GM18520 (cell line): ENCODE results near the gene RPS6KA1.
"Not testable (repeated sequence)": the region's sequence is repeated elsewhere in the genome, so short reads cannot be mapped to it uniquely, and the experiment has no call there.

Source experiments
- ATAC-seq: cut with Tn5 transposase; IDR thresholded peaks from one replicate; pipeline ENCODE4 v1.9.1; 2021; ENCODE audit not compliant: unreplicated experiment

Gene RPS6KA1

DNA sequence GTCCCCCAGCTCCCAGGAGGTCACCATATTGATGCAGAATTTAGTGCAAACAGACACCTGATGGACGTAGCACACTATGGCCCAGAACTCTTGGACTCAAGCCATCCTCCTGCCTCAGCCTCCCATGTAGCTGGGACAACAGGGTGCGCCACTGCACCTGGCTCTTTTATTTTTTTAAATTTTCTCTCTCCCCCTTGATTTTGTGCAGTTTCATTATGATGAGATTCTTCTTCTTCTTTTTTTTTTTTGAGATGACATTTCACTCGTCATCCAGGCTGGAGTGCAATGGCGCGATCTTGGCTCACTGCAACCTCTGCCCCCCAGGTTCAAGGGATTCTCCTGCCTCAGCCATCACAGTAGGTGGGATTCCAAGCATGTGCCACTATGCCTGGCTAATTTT lies 63.8 kb downstream of the RPS6KA1 start:
- no peak for ATAC-seq

DNA sequence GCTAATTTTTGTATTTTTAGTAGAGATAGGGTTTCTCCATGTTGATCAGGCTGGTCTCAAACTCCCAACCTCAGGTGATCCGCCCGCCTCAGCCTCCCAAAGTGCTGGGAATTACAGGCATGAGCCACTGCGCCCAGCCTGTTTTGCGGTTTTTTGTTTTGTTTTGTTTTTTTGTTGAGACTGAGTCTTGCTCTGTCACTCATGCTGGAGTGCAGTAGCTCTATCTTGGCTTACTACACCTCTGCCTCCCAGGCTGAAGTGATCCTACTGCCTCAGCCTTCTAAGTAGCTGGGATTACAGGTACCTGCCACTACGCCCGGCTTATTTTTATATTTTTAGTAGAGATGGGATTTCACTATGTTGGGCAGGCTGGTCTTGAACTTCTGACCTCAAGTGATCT lies 65.0 kb downstream of the RPS6KA1 start:
- not testable (repeated sequence) for ATAC-seq

DNA sequence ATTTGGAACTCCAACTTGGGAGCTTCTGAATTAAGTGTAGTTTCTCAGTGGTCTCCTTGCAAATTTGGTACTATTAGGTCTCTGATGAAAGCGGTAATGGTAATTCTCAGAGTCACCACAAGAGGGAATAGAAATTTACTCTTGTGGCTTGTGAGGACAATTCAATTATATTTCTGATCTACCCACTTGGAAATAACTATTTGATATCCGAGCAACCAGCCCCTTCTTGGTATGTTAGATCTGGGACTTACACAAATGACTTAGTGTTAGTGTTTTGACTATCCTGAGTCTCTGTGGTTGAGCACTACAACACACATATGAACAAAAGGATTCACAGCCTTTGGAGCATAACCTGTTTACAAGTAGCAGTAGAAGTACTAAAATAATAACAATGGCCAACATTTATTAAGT lies 68.1 kb downstream of the RPS6KA1 start:
- ATAC-seq = no peak

DNA sequence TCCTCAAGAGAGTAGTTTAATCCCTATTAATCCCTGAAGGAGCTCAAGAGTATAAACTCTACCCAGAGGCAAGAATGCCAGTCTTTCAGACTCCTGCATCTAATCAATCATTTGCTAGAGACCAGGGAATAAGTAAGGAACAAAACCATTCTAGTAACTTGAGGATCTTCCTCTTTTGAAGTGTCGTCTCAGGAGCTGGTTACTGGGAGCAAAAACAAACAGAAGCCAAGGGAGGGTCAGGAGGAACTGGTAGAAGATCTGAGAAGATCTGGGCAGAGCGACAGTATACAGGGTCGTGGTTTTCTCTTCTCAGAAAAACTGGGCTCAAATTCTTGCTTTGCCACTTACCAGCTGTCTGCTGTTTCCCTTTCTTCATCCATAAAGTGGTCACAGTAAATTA lies 69.3 kb downstream of the RPS6KA1 start:
- ATAC-seq = no peak

DNA sequence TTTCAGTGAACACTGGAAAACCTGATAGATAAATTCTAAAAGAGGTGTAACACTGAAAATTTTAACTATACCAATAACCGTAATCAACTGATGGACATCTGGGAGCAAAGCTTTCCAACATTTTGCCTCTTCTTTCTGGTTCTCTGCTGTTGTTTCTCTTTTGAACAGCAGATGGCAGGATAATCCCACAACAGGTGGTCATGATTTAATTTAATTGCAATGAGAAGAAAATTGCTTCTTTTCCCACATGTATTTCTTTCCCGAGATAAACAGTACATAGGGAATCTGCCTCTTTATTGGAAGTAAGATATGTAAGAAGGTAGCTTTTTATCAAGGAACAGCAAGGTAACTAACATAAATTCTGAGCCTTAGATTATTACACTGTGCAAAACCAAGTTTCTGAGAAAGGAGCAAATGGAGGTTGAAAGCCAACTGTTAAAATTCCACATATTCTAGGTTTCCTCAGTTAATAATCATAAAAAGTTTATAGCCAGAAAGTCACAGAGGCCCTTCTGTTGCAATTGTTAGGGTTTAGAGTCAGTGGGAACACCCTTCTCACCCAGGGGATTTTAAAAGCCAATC lies 72.9 kb downstream of the RPS6KA1 start:
- ATAC-seq = no peak

DNA sequence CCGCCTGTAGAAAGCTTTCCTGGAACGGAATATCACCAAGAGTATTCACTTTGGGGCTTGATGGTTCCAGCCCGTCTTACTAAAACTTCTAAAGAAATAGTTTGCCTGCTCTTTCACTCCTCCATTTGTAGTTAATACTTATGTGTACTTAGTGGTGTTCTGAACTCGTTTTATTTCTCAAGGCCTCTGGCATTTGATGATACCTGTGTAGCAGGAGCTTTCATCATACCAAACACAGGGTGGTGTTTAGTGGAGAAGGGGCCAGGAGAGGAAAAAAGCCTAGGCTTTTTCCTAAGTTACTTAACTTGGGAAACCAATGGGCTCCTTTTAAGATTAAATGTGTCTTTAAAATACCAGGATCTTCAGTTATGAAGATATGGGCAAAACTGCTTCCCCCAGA lies 74.3 kb downstream of the RPS6KA1 start:
- ATAC-seq = no peak

DNA sequence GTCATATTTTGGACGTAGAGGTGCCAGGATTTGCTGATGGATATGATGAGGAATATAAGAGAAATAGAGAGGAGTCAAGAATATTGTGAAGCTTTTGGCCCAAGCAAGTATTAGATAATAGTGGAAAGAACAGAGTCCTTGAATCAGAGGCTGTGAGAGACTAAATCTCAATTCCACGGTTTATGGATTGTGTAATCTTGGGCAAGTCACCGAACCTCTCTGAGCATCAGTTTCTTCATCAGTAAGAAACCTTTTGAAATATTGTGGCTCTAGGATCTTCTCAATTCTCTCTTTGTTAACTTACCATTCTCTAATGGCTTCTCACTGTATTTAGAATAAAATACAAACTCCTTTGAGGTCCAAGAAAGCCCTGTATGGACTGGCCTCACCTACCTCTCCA lies 77.6 kb downstream of the RPS6KA1 start:
- ATAC-seq = no peak

DNA sequence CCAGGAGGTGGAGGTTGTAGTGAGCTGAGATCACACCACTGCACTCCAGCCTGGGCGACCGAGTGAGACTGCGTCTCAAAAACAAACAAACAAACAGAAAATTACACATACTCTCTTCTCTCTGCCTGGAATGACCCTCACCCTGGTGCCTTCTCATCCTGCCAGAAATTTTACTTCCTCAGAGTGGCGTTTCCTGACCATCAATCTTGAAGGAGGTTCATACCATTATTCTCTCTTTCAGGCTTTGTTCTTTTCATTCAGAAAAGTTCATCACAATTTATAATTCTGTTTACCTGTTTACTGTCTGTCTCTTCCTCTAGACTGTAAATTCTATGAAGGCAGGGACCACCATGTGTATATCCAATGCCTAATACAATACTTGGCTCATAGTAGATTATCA lies 79.3 kb downstream of the RPS6KA1 start:
- no peak for ATAC-seq

DNA sequence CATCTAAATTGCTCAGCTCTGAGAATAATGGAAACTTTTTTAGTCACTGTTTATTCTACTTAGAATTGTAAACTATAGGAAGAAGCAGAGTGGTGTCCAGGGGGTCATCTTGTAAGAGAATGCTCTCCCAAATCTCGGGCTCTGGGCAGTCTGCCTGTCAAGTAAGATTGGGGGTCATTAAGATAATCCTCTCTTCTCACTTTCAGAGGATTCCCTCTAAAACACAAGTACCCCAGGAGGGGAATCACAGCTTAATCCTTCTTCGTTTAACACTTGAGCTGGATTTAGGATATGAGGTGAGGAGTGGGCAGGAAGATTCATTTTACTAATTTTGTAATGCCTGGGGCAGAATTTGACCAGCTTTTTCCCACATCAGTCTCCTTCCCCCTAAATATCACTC lies 81.2 kb downstream of the RPS6KA1 start:
- ATAC-seq = no peak

DNA sequence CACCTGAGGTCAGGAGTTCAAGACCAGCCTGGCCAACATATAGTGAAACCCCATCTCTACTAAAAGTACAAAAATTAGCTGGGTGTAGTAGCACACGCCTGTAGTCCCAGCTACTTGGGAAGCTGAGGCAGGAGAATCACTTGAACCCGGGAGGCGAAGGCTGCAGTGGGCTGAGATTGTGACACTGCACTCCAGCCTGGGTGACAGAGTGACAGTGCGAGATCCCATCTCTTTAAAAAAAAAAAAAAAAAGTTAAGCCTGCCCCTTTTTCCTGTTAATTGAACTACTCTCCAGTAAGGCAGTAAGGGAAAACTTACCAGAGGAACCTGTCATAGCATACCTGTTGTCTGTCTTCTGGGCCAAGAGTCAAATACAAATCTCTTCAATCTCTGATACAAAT lies 83.1 kb downstream of the RPS6KA1 start:
- not testable (repeated sequence) for ATAC-seq

DNA sequence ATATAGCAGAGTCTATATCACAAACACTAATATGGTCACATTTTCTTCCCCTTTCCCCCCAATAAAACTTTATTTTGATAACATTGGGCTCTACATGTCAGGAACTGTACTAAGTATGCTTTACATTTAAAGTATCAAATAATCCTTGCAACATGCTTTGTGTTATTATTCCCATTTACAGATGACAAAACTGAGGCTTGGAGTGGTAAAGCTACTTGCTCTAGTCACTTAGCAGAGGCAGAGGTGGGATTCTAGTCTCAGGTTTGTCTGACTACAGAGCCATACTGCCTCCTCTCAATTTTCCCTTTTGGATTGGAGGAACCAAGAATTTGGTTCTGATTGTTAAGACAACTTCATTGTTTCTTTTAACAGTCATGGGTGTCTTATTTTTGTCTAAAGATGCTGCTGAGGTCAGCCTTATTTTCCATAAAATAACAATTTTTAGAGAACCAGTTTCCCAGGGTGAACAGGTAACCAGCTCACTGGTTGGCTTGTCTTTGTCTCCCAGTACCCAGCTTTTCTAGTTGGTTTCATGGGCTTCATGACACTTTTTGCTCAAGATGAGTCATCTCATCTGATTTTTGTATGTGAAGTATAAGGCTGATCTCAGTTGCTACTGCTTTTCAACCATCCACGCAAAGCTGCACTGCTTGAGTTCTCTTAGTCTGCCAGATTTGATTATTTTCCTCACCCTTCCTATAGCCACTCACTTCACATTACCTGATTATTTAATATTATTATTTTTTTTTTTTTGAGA lies 85.3 kb downstream of the RPS6KA1 start:
- ATAC-seq = no peak

DNA sequence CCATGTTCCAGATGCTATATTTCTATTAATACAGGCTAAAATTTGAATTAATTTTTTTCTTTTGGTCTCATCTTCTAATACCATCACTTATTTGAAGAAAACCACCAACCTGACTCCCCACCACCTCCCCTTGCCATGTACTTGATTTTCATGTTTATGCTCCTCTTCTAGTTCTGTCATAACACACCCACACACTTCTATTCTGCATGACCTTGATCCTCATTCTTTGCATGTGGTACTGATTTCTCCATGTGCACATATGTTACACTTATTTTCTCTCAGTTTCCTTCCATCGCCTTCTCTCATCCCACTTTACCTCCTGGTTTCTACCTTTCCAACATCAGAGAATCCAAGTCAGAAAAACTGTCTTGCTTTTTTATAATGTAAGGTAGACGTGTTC lies 87.3 kb downstream of the RPS6KA1 start:
- no peak for ATAC-seq

DNA sequence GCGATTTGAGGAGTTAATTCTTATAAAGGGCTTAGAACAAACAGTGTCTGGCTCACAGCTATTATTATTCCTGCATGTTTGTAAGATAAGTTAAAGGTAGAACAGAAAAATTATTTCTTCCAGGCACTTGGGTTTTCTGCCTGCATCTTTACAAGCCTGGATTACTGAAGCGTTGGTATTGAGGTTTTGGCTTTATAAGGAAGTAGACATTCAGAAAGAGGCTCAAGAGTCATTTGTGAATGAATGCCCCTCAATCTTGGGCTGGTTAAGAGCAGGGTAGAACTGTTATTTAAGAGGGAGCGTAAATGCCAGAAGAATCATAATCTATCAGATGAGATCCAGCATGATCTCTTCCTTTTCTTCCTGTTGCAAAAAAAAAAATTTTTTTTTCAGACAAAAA lies 89.0 kb downstream of the RPS6KA1 start:
- ATAC-seq = no peak
